ENCODE results near the gene PTPN3.

DNA sequence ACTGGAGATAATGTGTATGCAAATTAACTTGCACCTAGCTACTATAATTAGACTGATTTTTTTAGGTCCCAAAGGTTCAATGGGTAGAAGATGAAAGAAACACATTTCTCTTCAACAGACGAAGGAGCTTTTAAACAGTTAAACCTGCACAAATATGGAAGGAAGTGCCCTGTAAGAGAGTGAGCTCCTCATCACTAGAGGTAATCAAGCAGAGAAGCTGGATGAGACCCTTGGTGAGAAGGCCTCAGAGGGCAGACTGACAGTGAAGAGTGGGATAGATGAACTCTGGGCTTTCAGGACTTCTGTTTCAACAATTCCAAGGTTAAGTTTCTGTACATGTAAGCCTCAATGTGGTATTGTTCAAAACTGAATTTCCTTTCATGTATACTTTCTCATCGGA is 23.2 kb downstream of the PTPN3 start:
- TF ChIP-seq CTCF (IDR thresholded peaks at IDR 0.05 in 2 of 3, conservative IDR thresholded peaks at IDR 0.05 in 1 of 3; ENCODE audit: control insufficient read depth in 2 of 3, extremely low read depth in 1 of 3, insufficient read depth in 1 of 3, low read depth in 3 of 3, low read length in 3 of 3) (no peak), MAX (IDR thresholded peaks at IDR 0.05; ENCODE audit: low read depth, low read length) (no peak), E2F4 (IDR thresholded peaks at IDR 0.05; ENCODE audit: low read depth, low read length) (no peak), NFYB (IDR thresholded peaks at IDR 0.05; ENCODE audit: insufficient read depth, low read depth, low read length) (no peak), HCFC1 (IDR thresholded peaks at IDR 0.05; ENCODE audit: low read length) (no peak), SKIL (IDR thresholded peaks at IDR 0.05; ENCODE audit: low read depth, poor library complexity, severe bottlenecking) (no peak), BRCA1 (IDR thresholded peaks at IDR 0.05; ENCODE audit: low read depth, low read length) (no peak), PAX8 (IDR thresholded peaks at IDR 0.05) (no peak), POLR2AphosphoS5 (IDR thresholded peaks at IDR 0.05; ENCODE audit: low read length) (no peak)
- TF ChIP-seq, protein P1, sequence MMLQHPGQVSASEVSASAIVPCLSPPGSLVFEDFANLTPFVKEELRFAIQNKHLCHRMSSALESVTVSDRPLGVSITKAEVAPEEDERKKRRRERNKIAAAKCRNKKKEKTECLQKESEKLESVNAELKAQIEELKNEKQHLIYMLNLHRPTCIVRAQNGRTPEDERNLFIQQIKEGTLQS (IDR thresholded peaks at IDR 0.05; ENCODE audit: borderline replicate concordance, extremely low read depth, low read depth, low read length), result no peak

All from GM12878 (cell line).